Prostate gland (tissue), 2 donors: ENCODE data around the gene DDX39A.

Source experiments
- POLR2AphosphoS5 ChIP-seq: sonication (generic); formaldehyde crosslinking; IDR thresholded peaks from one replicate; pipeline ENCODE4 v1.6.1; 2017; ENCODE audit warnings: antibody characterized with exemption
- TF ChIP-seq, protein P1 (sequence below), 4 experiments: fragments of 200-600 bp in 2 of 4; fragments of 450-650 bp in 2 of 4; sonication (generic) in 2 of 4; IDR thresholded peaks; 1 replicate in 3 of 4; 2 replicates in 1 of 4; pipeline ENCODE4 v1.5.1; 2016 to 2019; ENCODE audit warnings: antibody characterized with exemption in 4 of 4, mild to moderate bottlenecking in 2 of 4, moderate library complexity in 2 of 4

GRCh38 chr19:14446336-14447036 lies 27.3 kb upstream of the DDX39A start:
- TF ChIP-seq, protein P1, sequence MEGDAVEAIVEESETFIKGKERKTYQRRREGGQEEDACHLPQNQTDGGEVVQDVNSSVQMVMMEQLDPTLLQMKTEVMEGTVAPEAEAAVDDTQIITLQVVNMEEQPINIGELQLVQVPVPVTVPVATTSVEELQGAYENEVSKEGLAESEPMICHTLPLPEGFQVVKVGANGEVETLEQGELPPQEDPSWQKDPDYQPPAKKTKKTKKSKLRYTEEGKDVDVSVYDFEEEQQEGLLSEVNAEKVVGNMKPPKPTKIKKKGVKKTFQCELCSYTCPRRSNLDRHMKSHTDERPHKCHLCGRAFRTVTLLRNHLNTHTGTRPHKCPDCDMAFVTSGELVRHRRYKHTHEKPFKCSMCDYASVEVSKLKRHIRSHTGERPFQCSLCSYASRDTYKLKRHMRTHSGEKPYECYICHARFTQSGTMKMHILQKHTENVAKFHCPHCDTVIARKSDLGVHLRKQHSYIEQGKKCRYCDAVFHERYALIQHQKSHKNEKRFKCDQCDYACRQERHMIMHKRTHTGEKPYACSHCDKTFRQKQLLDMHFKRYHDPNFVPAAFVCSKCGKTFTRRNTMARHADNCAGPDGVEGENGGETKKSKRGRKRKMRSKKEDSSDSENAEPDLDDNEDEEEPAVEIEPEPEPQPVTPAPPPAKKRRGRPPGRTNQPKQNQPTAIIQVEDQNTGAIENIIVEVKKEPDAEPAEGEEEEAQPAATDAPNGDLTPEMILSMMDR (IDR thresholded peaks at IDR 0.05), result no peak
- TF ChIP-seq POLR2AphosphoS5, result no peak
